SK-N-SH treated with all-trans-retinoic acid at 6 μM for 48 hours (cell line): Measurements from ENCODE around the gene GRIK4.

Experiments
- ATAC-seq: fragments of 200-7000 bp; cut with Tn5 transposase; 3 replicates; pipeline ENCODE4 v1.9.1; 2020; ENCODE audit warnings: mild to moderate bottlenecking, moderate library complexity
- BACH2 ChIP-seq: fragments of 250-450 bp; sonication (Bioruptor Pico); IDR thresholded peaks from 2 replicates; pipeline ENCODE4 v1.9.0; 2021; ENCODE audit warnings: mild to moderate bottlenecking, borderline replicate concordance
- CREB5 ChIP-seq: fragments of 250-450 bp; sonication (Bioruptor Pico); IDR thresholded peaks from 2 replicates; pipeline ENCODE4 v1.5.1; 2020; ENCODE audit warnings: low read depth, mild to moderate bottlenecking, moderate library complexity
- CSDC2 ChIP-seq: fragments of 250-450 bp; sonication (Bioruptor Pico); IDR thresholded peaks from 2 replicates; pipeline ENCODE4 v1.5.0; 2020; ENCODE audit warnings: mild to moderate bottlenecking, moderate library complexity
- ESRRG ChIP-seq: fragments of 250-450 bp; sonication (Bioruptor Pico); IDR thresholded peaks from 2 replicates; pipeline ENCODE4 v1.6.1; 2021; ENCODE audit warnings: mild to moderate bottlenecking
- GLIS3 ChIP-seq: fragments of 250-450 bp; sonication (Bioruptor Pico); IDR thresholded peaks from 2 replicates; pipeline ENCODE4 v1.5.0; 2020; ENCODE audit warnings: mild to moderate bottlenecking, moderate library complexity
- ISL1 ChIP-seq: fragments of 250-450 bp; sonication (Bioruptor Pico); IDR thresholded peaks from 2 replicates; pipeline ENCODE4 v2.1.2; 2022; ENCODE audit warnings: mild to moderate bottlenecking, moderate library complexity
- OSR1 ChIP-seq: fragments of 250-450 bp; sonication (Bioruptor Pico); IDR thresholded peaks from 2 replicates; pipeline ENCODE4 v1.8.0; 2022; ENCODE audit warnings: moderate library complexity, mild to moderate bottlenecking, inconsistent platforms
- PATZ1 ChIP-seq: fragments of 250-450 bp; sonication (Bioruptor Pico); IDR thresholded peaks from 2 replicates; pipeline ENCODE4 v1.8.0; 2020; ENCODE audit warnings: mild to moderate bottlenecking, moderate library complexity, borderline replicate concordance
- PPARA ChIP-seq: fragments of 250-450 bp; sonication (Bioruptor Pico); IDR thresholded peaks from 2 replicates; pipeline ENCODE4 v1.5.0; 2020; ENCODE audit warnings: mild to moderate bottlenecking, borderline replicate concordance
- RARB ChIP-seq: fragments of 250-450 bp; sonication (Bioruptor Pico); IDR thresholded peaks from 2 replicates; pipeline ENCODE4 v1.8.0; 2021; ENCODE audit warnings: mild to moderate bottlenecking, moderate library complexity
- SNAI2 ChIP-seq: fragments of 250-450 bp; sonication (Bioruptor Pico); IDR thresholded peaks from 2 replicates; pipeline ENCODE4 v1.5.0; 2020; ENCODE audit warnings: mild to moderate bottlenecking, moderate library complexity
- TCF4 ChIP-seq: fragments of 250-450 bp; sonication (Bioruptor Pico); IDR thresholded peaks from 2 replicates; pipeline ENCODE4 v1.8.0; 2021; ENCODE audit warnings: mild to moderate bottlenecking, moderate library complexity, borderline replicate concordance
- TOX ChIP-seq: fragments of 250-450 bp; sonication (Bioruptor Pico); IDR thresholded peaks from 2 replicates; pipeline ENCODE4 v1.8.0; 2021; ENCODE audit warnings: mild to moderate bottlenecking, moderate library complexity, borderline replicate concordance
- TSHZ2 ChIP-seq: fragments of 250-450 bp; sonication (Bioruptor Pico); IDR thresholded peaks from 2 replicates; pipeline ENCODE4 v1.5.0; 2020; ENCODE audit warnings: mild to moderate bottlenecking, moderate library complexity
- ZC3H10 ChIP-seq: fragments of 250-450 bp; sonication (Bioruptor Pico); IDR thresholded peaks from 2 replicates; pipeline ENCODE4 v1.5.1; 2021; ENCODE audit warnings: mild to moderate bottlenecking, moderate library complexity
- ZFP3 ChIP-seq: fragments of 250-450 bp; sonication (Bioruptor Pico); IDR thresholded peaks from 2 replicates; pipeline ENCODE4 v1.5.0; 2020; ENCODE audit warnings: mild to moderate bottlenecking, moderate library complexity
- ZFP30 ChIP-seq: fragments of 450-650 bp; formaldehyde crosslinking; IDR thresholded peaks from 2 replicates; pipeline ENCODE4 v1.5.0; 2022; ENCODE audit warnings: mild to moderate bottlenecking, moderate library complexity
- ZNF565 ChIP-seq: fragments of 450-650 bp; formaldehyde crosslinking; conservative IDR thresholded peaks from 2 replicates; pipeline ENCODE4 v1.5.0; 2020; ENCODE audit warnings: low read depth, mild to moderate bottlenecking, moderate library complexity
- ZNF70 ChIP-seq: fragments of 450-650 bp; formaldehyde crosslinking; IDR thresholded peaks from 2 replicates; pipeline ENCODE4 v1.5.0; 2020; ENCODE audit warnings: mild to moderate bottlenecking, moderate library complexity
- ZNF8 ChIP-seq: fragments of 450-650 bp; formaldehyde crosslinking; IDR thresholded peaks from 2 replicates; pipeline ENCODE4 v1.5.0; 2020; ENCODE audit warnings: mild to moderate bottlenecking, moderate library complexity

Gene GRIK4

GRCh38 chr11:120536797-120537169, 25.2 kb downstream of the GRIK4 start:
- no peak for ATAC-seq
- TF ChIP-seq PATZ1 (CRISPR knock-in tag) (no peak), ISL1 (no peak), TCF4 (CRISPR knock-in tag) (no peak), ZFP30 (CRISPR knock-in tag) (no peak), ZNF70 (no peak), TOX (no peak), ZFP3 (no peak), GLIS3 (CRISPR knock-in tag) (no peak), CREB5 (CRISPR knock-in tag) (no peak), SNAI2 (CRISPR knock-in tag) (no peak), OSR1 (CRISPR knock-in tag) (no peak), ZNF8 (CRISPR knock-in tag) (no peak), BACH2 (CRISPR knock-in tag) (no peak), ZC3H10 (CRISPR knock-in tag) (no peak), CSDC2 (CRISPR knock-in tag) (no peak), ZNF565 (CRISPR knock-in tag) (no peak), PPARA (CRISPR knock-in tag) (no peak), ESRRG (CRISPR knock-in tag) (no peak), TSHZ2 (no peak), RARB (CRISPR knock-in tag) (no peak)

- no peak for ATAC-seq
- TF ChIP-seq PATZ1 (CRISPR knock-in tag): no peak
- no peak for TF ChIP-seq BACH2 (CRISPR knock-in tag)
- no peak for TF ChIP-seq CREB5 (CRISPR knock-in tag)
- TF ChIP-seq OSR1 (CRISPR knock-in tag): no peak
- TF ChIP-seq RARB (CRISPR knock-in tag): no peak
- no peak for TF ChIP-seq ZNF70
- TF ChIP-seq TSHZ2: no peak
- no peak for TF ChIP-seq TCF4 (CRISPR knock-in tag)
- no peak for TF ChIP-seq ZFP30 (CRISPR knock-in tag)
These were observed 26.4 kb downstream of the GRIK4 start for GRCh38 chr11:120537996-120538395.
